H7 (cell line): Measurements from ENCODE around the gene GLMP. TPM values are rescaled to one million over a fixed set of nuclear protein-coding genes. Genes with fewer than 3 reads are reported as not detected.
A peak's percentile ranks its signal among the peaks of the same experiment; 100 is the strongest.

Source experiments
- DNase-seq: peaks from one replicate; pipeline ENCODE4 v3.0.0; 2012
- H3K27me3 ChIP-seq: 2 replicates; pipeline ENCODE4 v1.6.0; 2011; ENCODE audit warnings: mild to moderate bottlenecking, low read length; ENCODE audit not compliant: control insufficient read depth, insufficient read depth
- H3K36me3 ChIP-seq: replicated peaks from 2 replicates; pipeline ENCODE4 v1.5.1; 2011; ENCODE audit warnings: low read length; ENCODE audit not compliant: control insufficient read depth, insufficient read depth
- H3K4me3 ChIP-seq: 2 replicates; pipeline ENCODE4 v1.5.1; 2011; ENCODE audit warnings: low read depth, mild to moderate bottlenecking, control low read depth, low read length, moderate library complexity; ENCODE audit not compliant: insufficient read depth
- total RNA-seq: library from RNA; depleted of rRNA; stranded (reverse); fragments of >200 nt; shearing (Covaris generic); gene quantifications from 2 replicates; pipeline ENCODE4 v1.2.3, GENCODE V29; 2014; rRNA removed

Gene GLMP
- total RNA-seq, 1 experiment from 2014 or later = 120 TPM

GRCh38 chr1:156248323-156248683, 47.2 kb downstream of the GLMP start:
- no peak overlapping the region for H3K4me3 ChIP-seq
- H3K36me3 ChIP-seq = peaks cover 29% of the 10 kb centered on the region
- peak; percentile 65 for DNase-seq
- no peaks in the 10 kb centered on the region for H3K27me3 ChIP-seq

- DNase-seq = peak; percentile 82
- Histone ChIP-seq H3K4me3 (no peak within 1 kb of the TSS), H3K36me3 (peaks cover 23% of the 10 kb centered on the region), H3K27me3 (no peaks in the 10 kb centered on the region)
Observed at GRCh38 chr1:156247460-156248322, 47.8 kb downstream of the GLMP start, which contains the start of gene PAQR6. TSS of gene PAQR6 (minus strand) at chr1:156248056. CDS start at chr1:156246731, 1,325 bp downstream.

GRCh38 chr1:156246781-156247459, 48.6 kb downstream of the GLMP start:
- Histone ChIP-seq H3K27me3 (no peaks in the 10 kb centered on the region), H3K4me3 (no peak overlapping the region), H3K36me3 (peaks cover 16% of the 10 kb centered on the region)
- DNase-seq = peak; percentile 73

- no peaks in the 10 kb centered on the region for H3K27me3 ChIP-seq
- DNase-seq = peak; percentile 72
- H3K4me3 ChIP-seq = no peak overlapping the region
- H3K36me3 ChIP-seq = peaks cover 10% of the 10 kb centered on the region
Observed at GRCh38 chr1:156246241-156246780, 49.2 kb downstream of the GLMP start.

GRCh38 chr1:156245451-156246232, 49.8 kb downstream of the GLMP start:
- peaks cover 3% of the 10 kb centered on the region for H3K36me3 ChIP-seq
- H3K27me3 ChIP-seq = no peaks in the 10 kb centered on the region
- peak overlapping the region; percentile 1; the same call in 1 of the 2 replicates for H3K4me3 ChIP-seq
- peak; percentile 74 for DNase-seq

GRCh38 chr1:156244712-156245111, 50.8 kb downstream of the GLMP start:
- H3K27me3 ChIP-seq = no peaks in the 10 kb centered on the region
- no peaks in the 10 kb centered on the region; the same call in 1 of the 2 replicates for H3K36me3 ChIP-seq
- DNase-seq = peak; percentile 59
- H3K4me3 ChIP-seq = no peak overlapping the region

GRCh38 chr1:156244126-156244525, 51.4 kb downstream of the GLMP start:
- Histone ChIP-seq H3K36me3 (peaks cover 2% of the 10 kb centered on the region), H3K4me3 (no peak overlapping the region), H3K27me3 (no peaks in the 10 kb centered on the region)
- peak; percentile 46 for DNase-seq

- no peaks in the 10 kb centered on the region for H3K27me3 ChIP-seq
- H3K36me3 ChIP-seq = peaks cover 4% of the 10 kb centered on the region
- H3K4me3 ChIP-seq = no peak overlapping the region
- DNase-seq = peak; percentile 67
Observed at GRCh38 chr1:156242738-156243137, 52.7 kb downstream of the GLMP start.

Other genes starting within 250 kb of the GLMP start
- gene UBQLN4, start 241.9 kb downstream of the GLMP start, total RNA-seq = 64.6 and 66.3 TPM in 2 replicates
- 58.0 and 74.1 TPM in 2 replicates for gene LAMTOR2, start 240.9 kb downstream of the GLMP start, total RNA-seq
- gene RAB25, start 234.5 kb downstream of the GLMP start, total RNA-seq = 18.3 and 27.6 TPM in 2 replicates
- gene MEX3A, start 213.2 kb downstream of the GLMP start, total RNA-seq = 52.7 and 65.2 TPM in 2 replicates
- gene LMNA, start 181.0 kb downstream of the GLMP start, total RNA-seq = 101 and 119 TPM in 2 replicates
- 10.3 and 15.8 TPM in 2 replicates for gene SEMA4A, start 142.1 kb downstream of the GLMP start, total RNA-seq
- 31.9 and 33.2 TPM in 2 replicates for gene SLC25A44, start 101.6 kb downstream of the GLMP start, total RNA-seq
- gene PMF1, start 82.7 kb downstream of the GLMP start, total RNA-seq = 286 and 290 TPM in 2 replicates
- gene BGLAP, start 53.5 kb downstream of the GLMP start, total RNA-seq = 1.4 and 2.7 TPM in 2 replicates
- 6.1 and 11.5 TPM in 2 replicates for gene PAQR6, start 47.6 kb downstream of the GLMP start, total RNA-seq
- gene SMG5, start 12.9 kb downstream of the GLMP start, total RNA-seq = 216 and 232 TPM in 2 replicates
- 2.3 and 3.1 TPM in 2 replicates for gene TMEM79, start 11.4 kb downstream of the GLMP start, total RNA-seq
- gene VHLL, start 3.6 kb upstream of the GLMP start, total RNA-seq = not detected in 2 replicates
- gene CCT3, start 42.6 kb upstream of the GLMP start, total RNA-seq = 826 and 946 TPM in 2 replicates
- 2.2 and 3.5 TPM in 2 replicates for gene TSACC, start 42.8 kb upstream of the GLMP start, total RNA-seq
- 0.69 and 1.3 TPM in 2 replicates for gene RHBG, start 73.5 kb upstream of the GLMP start, total RNA-seq
- gene MEF2D, start 205.1 kb upstream of the GLMP start, total RNA-seq = 14.2 TPM in 2 replicates